OCI-LY1 (cell line): Measurements from ENCODE around the gene TMEM37.

Experiments used
- H2AFZ ChIP-seq: fragments of 200-600 bp; sonication (generic), shearing (Covaris generic); 2 replicates; pipeline ENCODE4 v1.6.0; 2014; ENCODE audit warnings: antibody characterized with exemption, mild to moderate bottlenecking, low read length
- H3F3A ChIP-seq: fragments of 200-600 bp; sonication (generic), shearing (Covaris generic); 2 replicates; pipeline ENCODE4 v1.6.0; 2014; ENCODE audit warnings: mild to moderate bottlenecking, antibody characterized with exemption, low read length, moderate library complexity; ENCODE audit not compliant: insufficient read depth
- H3K27ac ChIP-seq: fragments of 200-600 bp; sonication (generic); 2 replicates; pipeline ENCODE4 v1.5.1; 2014; ENCODE audit warnings: low read length, mixed run types, mild to moderate bottlenecking, low read depth; ENCODE audit not compliant: poor library complexity, severe bottlenecking
- H3K27me3 ChIP-seq: fragments of 200-600 bp; sonication (generic); 2 replicates; pipeline ENCODE4 v1.6.0; 2014; ENCODE audit warnings: antibody characterized with exemption, mild to moderate bottlenecking, low read length, moderate library complexity; ENCODE audit not compliant: insufficient read depth
- H3K36me3 ChIP-seq: fragments of 200-600 bp; sonication (generic); 2 replicates; pipeline ENCODE4 v1.6.1; 2014; ENCODE audit warnings: mild to moderate bottlenecking, antibody characterized with exemption, low read length, moderate library complexity, mixed read lengths; ENCODE audit not compliant: insufficient read depth
- H3K4me1 ChIP-seq: fragments of 200-600 bp; sonication (generic); 2 replicates; pipeline ENCODE4 v1.5.1; 2014; ENCODE audit warnings: mild to moderate bottlenecking, low read length, moderate library complexity; ENCODE audit not compliant: insufficient read depth, severe bottlenecking
- H3K4me2 ChIP-seq: fragments of 200-600 bp; sonication (generic), shearing (Covaris generic); 2 replicates; pipeline ENCODE4 v1.6.1; 2014; ENCODE audit warnings: low read length
- H3K4me3 ChIP-seq: fragments of 200-600 bp; sonication (generic); 2 replicates; pipeline ENCODE4 v1.5.1; 2014; ENCODE audit warnings: low read length, low read depth, mild to moderate bottlenecking, mixed read lengths; ENCODE audit not compliant: poor library complexity, severe bottlenecking
- H3K79me2 ChIP-seq: fragments of 200-600 bp; shearing (Covaris generic); 2 replicates; pipeline ENCODE4 v1.6.1; 2016; ENCODE audit warnings: mixed run types, low read length, mixed read lengths; ENCODE audit not compliant: insufficient read depth
- H3K9ac ChIP-seq: fragments of 200-600 bp; sonication (generic), shearing (Covaris generic); 2 replicates; pipeline ENCODE4 v1.6.1; 2014; ENCODE audit warnings: mild to moderate bottlenecking, low read length, mixed read lengths
- H3K9me2 ChIP-seq: fragments of 200-600 bp; sonication (generic), shearing (Covaris generic); 2 replicates; pipeline ENCODE4 v1.6.1; 2014; ENCODE audit warnings: low read depth, mild to moderate bottlenecking, low read length, mixed read lengths
- H3K9me3 ChIP-seq: fragments of 200-600 bp; shearing (Covaris generic); 2 replicates; pipeline ENCODE4 v1.6.1; 2014; ENCODE audit warnings: low read length, mixed read lengths
- H4K20me1 ChIP-seq: fragments of 200-600 bp; sonication (generic), shearing (Covaris generic); 2 replicates; pipeline ENCODE4 v1.6.0; 2016; ENCODE audit warnings: mild to moderate bottlenecking, low read length; ENCODE audit not compliant: insufficient read depth
- EZH2 ChIP-seq: fragments of 200-600 bp; sonication (generic), shearing (Covaris generic); IDR thresholded peaks from 2 replicates; pipeline ENCODE4 v1.8.0; 2017; ENCODE audit warnings: borderline replicate concordance, mixed run types, mild to moderate bottlenecking, antibody characterized with exemption, low read length, moderate library complexity, mixed read lengths
- TF ChIP-seq, protein P1 (sequence below): fragments of 200-600 bp; sonication (generic), shearing (Covaris generic); IDR thresholded peaks from 2 replicates; pipeline ENCODE4 v1.5.1; 2017; ENCODE audit warnings: mild to moderate bottlenecking, antibody characterized with exemption, low read length, moderate library complexity, mixed read lengths

Gene TMEM37

DNA sequence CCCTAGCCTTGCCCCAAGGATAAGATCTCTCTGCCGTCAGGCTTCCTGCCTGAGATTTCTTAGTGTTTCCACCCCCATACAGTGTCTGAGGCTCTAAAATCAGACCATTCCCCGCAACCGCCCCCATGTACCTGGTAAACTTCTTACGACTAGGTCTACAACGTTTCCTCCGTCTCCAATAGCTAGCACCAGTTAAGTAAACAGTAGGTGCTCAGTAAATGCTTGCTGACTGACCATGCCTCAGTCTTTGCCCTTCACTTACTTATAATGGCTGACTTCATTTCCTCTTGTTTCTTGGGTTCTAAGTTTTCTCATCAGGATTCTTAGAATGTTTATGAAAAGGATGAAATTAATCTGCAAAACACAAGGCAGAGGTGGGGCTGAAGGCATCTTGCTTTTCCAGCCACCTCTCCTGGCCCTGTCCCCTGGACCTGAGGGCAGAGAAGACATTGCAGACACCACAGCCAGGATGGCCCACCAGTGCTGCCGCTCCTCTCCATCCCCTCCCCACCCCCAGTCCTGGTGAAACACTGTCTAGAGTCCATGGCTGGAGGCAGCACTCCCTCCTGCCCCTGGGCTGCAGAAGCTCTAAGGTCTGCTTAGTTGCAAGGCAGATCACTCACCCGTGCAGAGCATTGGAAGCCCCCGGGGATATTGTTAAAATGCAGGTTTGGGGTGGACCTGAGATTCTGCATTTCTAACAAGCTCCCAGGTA lies 16.9 kb downstream of the TMEM37 start:
- Histone ChIP-seq H4K20me1 (no peaks in the 10 kb centered on the region), H2AFZ (no peak overlapping the region), H3K9ac (no peak overlapping the region), H3K9me2 (no peaks in the 10 kb centered on the region), H3K27me3 (no peaks in the 10 kb centered on the region), H3K27ac (no peak overlapping the region), H3F3A (no peaks in the 10 kb centered on the region), H3K4me1 (no peaks in the 10 kb centered on the region), H3K79me2 (no peaks in the 10 kb centered on the region), H3K36me3 (no peaks in the 10 kb centered on the region), H3K4me2 (no peak overlapping the region), H3K9me3 (no peaks in the 10 kb centered on the region), H3K4me3 (no peak overlapping the region)
- TF ChIP-seq EZH2: no peak
- TF ChIP-seq, protein P1, sequence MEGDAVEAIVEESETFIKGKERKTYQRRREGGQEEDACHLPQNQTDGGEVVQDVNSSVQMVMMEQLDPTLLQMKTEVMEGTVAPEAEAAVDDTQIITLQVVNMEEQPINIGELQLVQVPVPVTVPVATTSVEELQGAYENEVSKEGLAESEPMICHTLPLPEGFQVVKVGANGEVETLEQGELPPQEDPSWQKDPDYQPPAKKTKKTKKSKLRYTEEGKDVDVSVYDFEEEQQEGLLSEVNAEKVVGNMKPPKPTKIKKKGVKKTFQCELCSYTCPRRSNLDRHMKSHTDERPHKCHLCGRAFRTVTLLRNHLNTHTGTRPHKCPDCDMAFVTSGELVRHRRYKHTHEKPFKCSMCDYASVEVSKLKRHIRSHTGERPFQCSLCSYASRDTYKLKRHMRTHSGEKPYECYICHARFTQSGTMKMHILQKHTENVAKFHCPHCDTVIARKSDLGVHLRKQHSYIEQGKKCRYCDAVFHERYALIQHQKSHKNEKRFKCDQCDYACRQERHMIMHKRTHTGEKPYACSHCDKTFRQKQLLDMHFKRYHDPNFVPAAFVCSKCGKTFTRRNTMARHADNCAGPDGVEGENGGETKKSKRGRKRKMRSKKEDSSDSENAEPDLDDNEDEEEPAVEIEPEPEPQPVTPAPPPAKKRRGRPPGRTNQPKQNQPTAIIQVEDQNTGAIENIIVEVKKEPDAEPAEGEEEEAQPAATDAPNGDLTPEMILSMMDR: no peak

DNA sequence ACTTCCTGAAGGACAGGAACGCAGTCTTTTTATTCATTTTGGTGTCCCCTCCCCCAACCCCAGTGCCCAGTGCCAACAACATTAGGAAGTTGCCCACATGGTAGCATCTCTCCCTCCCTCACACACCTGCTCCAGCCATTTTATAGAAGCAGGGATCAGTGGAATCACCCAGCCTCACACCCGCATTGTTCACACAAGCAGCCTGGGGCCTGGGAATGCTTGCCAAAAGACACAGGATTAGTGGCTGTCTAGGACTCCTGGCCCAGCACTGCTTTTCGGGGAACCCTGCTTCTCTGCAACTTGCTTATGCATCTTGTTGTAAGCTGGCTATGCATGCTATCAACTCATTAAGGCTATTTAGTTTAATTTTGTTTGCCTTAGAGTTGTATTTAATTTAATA lies 17.9 kb downstream of the TMEM37 start:
- no peaks in the 10 kb centered on the region for H3K36me3 ChIP-seq
- no peaks in the 10 kb centered on the region for H3K9me3 ChIP-seq
- TF ChIP-seq, protein P1: no peak
- no peak for TF ChIP-seq EZH2
- H3K4me1 ChIP-seq: no peaks in the 10 kb centered on the region
- H3K4me3 ChIP-seq: no peak overlapping the region
- H3K79me2 ChIP-seq: no peaks in the 10 kb centered on the region
- no peak overlapping the region for H2AFZ ChIP-seq
- H3K27ac ChIP-seq: no peak overlapping the region
- no peaks in the 10 kb centered on the region for H3K27me3 ChIP-seq
- no peaks in the 10 kb centered on the region for H3F3A ChIP-seq
- H4K20me1 ChIP-seq: no peaks in the 10 kb centered on the region
- no peaks in the 10 kb centered on the region for H3K9me2 ChIP-seq
- H3K9ac ChIP-seq: no peak overlapping the region
- no peak overlapping the region for H3K4me2 ChIP-seq

DNA sequence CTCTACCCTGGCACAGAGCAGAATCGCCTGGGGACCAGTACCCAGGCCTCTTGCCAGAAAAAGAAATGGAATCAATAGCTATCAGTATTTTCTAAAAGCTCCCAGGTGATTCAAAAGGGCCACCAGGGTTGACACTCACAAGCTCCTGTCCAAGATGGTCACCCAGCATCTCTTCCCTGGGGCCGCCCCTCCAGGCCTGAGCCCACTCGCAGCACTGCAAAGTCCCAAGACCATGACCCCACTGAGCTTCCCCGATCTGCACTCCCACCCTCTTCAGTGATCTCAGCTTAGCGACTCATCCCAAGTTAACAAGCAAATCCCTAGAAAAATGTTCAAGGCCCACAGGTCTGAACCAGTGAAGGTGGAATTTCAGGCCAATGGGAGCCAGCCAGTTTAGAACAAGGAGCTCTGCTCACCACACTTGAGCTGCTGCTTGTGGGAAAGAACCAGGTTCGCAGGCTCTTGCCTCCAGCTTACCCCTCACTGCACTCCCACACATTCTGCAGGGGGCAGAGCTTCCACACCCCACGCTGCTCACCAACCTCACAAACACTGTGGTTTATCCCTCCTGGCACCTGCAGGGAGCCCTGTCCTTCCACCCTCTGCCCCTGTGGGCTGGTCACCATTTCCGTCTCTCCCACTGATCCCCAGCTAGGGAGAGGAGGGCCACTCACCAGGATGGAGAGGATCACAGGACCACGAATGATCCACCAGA lies 19.8 kb downstream of the TMEM37 start:
- H3K4me3 ChIP-seq: no peak overlapping the region
- no peaks in the 10 kb centered on the region for H3K9me2 ChIP-seq
- H2AFZ ChIP-seq: no peak overlapping the region
- H3K4me1 ChIP-seq: no peaks in the 10 kb centered on the region
- no peak overlapping the region for H3K4me2 ChIP-seq
- no peaks in the 10 kb centered on the region for H3K79me2 ChIP-seq
- H3K27me3 ChIP-seq: no peaks in the 10 kb centered on the region
- no peak overlapping the region for H3K27ac ChIP-seq
- H4K20me1 ChIP-seq: no peaks in the 10 kb centered on the region
- H3K36me3 ChIP-seq: no peaks in the 10 kb centered on the region
- no peaks in the 10 kb centered on the region for H3F3A ChIP-seq
- no peak for TF ChIP-seq EZH2
- TF ChIP-seq, protein P1: no peak
- H3K9me3 ChIP-seq: no peaks in the 10 kb centered on the region
- H3K9ac ChIP-seq: no peak overlapping the region
